D341Med (cell line): ENCODE results near the gene EGFLAM.
"Not testable (repeated sequence)": the region's sequence is repeated elsewhere in the genome, so short reads cannot be mapped to it uniquely, and the experiment has no call there.

Source experiments
- DNase-seq: peaks from one replicate; pipeline ENCODE4 v3.0.0; 2012; ENCODE audit warnings: low spot score

Gene EGFLAM

DNA sequence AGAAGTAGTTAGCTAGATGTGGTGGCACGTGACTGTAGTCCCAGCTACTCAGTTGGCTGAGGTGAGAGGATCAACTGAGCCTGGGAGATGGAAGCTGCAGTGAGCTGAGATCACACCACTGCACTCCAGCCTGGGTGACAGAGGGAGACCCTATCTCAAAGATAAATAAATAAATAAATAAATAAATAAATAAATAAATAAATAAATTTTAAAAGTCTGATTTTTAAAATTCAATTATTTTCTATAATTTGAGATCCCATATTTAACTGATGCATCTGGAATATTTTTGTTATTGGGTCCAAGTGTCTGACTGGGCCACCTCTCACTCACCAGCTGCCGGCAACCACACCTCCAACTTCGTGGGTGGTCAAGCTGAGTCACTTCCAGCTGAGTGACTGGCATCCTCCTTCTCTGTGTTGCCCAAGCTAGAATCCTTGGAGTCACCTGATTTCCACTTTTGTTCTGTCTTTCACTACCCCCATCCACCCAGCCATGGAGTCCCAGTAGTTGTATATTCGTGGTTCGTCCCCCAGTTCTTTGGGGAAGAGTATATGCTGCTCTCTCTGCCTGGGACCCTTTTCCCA is 70.9 kb downstream of the EGFLAM start:
- DNase-seq = no peak

DNA sequence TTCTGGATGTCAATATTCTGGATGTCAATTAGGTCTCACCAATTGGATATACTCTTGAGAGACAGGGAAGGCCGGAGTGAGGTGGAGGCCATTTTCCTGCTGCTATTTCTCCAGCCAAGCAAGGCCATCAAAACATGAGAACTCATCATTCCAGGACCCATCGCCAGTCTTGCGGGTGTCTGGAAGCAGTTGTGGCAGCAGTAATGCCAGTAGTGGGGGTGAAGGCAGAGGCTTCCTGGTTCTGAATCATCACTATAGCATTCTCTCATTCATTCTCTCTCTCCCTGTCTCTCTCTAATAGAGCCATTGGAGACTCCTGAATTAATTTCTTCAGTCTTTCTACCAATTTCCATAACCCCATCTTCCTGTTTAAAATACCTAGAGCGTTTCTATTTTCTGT is 71.8 kb downstream of the EGFLAM start:
- DNase-seq = no peak

DNA sequence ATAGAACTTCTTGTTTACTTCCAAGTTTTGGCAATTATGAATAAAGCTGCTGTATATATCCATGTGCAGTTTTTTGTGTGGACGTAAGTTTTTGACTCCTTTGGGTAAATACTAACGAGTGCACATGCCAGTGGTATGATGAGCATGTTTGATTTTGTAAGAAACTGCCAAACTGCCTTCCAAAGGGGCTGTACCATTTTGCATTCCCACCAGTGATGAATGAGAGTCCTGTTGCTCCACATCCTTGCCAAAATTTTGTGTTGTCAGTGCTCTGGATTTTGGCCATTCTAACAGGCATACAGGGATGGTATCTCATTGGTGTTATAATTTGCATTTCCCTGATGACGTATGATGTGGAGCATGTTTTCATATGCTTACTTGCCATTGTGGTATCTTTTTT is 73.5 kb downstream of the EGFLAM start:
- no peak for DNase-seq

DNA sequence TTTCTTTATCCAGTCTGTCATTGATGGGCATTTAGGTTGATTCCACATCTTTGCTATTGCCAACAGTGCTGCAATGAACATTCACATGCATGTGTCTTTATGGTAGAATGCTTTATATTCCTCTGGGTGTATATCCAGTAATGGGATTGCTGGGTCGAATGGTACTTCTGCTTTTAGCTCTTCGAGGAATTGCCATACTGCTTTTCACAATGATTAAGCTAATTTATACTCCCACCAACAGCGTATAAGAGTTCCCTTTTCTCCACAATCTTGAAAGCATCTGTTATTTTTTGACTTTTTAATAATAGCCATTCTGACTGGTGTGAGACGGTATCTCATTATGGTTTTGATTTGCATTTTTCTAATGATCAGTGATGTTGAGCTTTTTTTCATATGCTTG is 74.8 kb downstream of the EGFLAM start:
- DNase-seq = not testable (repeated sequence)

DNA sequence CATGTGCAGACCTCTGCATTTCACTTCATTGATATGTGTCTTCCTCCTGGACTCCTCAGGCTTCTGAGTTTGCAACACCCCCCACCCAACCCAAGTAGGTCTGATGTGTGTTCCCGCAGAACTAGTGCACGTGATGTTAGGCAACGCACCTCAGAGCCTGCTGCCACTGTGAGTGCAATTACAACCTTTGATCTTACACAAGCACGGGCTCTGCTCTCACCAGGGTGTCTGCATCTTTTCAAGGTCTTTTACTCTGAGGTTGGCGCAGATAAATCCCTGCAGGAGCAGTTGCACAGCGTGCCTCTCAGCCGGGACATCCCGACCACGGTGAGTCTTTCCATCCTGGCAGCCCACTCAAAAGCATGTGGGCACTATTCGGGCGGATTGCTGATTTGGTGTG is 80.1 kb downstream of the EGFLAM start:
- DNase-seq = no peak

DNA sequence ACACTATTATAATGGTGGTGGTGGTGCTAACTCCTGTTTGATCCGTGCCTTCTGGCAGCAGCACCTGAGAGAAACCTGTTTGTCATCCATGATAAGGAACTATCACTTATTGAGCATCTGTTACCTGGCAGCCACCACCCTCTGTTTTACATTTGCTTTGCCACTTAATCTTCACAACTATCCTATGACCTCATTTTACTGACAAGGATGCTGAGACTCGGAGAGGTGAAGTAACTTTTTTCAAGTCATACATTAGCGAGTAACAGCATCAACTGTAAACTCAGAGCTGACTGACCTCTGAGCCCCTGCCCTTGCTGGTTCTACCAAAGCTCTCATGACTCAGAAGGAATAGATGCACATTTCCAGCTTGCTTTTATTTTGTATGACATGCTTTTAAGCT is 81.1 kb downstream of the EGFLAM start:
- no peak for DNase-seq

DNA sequence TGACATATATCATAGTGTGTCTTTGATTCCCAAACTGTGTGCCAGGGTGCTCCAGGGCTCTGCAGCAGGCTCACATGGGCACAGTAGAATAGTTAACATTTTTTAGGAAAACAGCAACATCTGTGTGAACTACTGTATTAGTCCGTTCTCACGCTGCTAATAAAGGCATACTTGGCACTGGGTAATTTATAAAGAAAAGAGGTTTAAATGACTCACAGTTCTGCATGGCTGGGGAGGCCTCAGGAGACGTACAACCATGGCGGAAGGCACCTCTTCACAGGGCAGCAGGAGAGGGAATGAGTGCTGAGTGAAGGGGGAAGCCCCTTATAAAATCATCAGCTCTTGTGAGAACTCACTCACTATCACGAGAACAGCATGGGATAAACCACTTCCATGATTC is 82.7 kb downstream of the EGFLAM start:
- no peak for DNase-seq

DNA sequence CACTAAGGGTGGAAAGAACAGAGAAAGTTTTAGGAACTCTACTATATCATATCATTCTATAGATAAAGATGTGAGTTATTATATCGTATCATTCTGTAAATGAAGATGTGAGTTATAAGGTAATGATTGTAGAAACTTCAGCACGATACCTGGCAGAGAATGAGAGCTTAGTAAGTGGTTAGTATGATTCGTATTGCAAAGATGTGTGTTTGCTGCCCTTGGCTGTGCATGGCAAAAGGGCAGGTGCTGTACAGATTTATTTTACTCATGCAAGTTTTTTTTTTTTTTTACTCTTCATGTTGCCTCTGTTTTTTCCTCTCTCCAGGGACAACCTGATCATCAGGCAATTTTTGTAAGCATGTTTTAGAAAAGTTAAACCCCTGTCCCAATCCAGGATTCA is 83.3 kb downstream of the EGFLAM start:
- DNase-seq = no peak

DNA sequence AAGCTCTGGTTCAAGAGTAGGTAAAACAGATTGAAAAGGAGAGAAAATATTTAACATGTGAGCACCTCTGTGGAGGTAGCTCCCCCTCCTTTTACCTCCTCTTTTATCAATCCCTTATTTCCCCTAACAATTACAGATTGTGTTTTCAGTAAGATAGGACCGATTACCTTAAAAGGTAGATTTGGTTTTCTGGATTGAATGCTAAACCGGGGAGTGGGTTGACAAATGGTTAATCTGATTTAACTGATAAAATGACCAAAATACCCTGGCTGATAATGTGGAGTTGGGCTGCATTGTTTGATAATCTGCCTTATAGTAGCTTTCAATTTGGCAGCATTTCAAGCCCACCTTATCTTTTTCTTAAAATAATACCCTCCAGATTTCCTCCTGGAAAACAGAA is 83.9 kb downstream of the EGFLAM start:
- no peak for DNase-seq

DNA sequence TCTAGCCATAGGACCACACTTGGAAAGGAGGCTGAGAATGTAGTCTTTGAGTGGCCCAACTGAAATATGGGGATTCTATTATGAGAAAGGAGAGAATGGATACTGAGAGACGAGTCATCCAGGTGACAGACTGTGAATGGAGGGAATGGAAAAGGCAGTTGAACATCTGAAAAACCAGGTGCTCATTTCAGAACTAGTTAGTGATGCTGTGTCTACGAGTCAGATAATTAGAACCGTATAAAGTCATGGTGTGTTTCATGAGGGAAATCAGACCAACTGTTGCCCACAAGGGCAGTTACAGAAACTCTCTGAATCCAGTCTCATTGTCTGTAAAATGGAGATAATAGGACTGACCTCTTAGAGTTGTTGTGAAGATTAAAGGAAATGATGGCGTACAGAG is 86.5 kb downstream of the EGFLAM start:
- no peak for DNase-seq

DNA sequence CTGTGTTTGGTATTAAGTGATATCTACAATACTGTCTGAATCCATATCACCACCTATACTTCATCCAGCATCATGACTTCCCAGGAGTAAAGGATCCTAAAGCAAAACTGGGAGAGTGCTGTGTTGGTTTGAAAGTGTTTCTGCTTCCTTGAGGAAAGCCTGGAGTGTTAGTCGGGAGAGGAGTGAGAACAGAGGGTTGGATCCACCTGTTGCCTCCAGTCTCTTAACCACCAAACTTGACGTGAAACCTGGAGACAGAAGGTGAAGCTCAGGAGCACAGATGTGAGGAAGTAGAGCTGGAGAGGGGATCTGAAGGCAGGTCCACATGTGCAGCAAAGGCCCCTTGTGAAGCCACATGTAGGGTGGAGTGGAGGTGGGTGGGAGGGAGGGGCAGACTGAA is 88.2 kb downstream of the EGFLAM start:
- DNase-seq = no peak

DNA sequence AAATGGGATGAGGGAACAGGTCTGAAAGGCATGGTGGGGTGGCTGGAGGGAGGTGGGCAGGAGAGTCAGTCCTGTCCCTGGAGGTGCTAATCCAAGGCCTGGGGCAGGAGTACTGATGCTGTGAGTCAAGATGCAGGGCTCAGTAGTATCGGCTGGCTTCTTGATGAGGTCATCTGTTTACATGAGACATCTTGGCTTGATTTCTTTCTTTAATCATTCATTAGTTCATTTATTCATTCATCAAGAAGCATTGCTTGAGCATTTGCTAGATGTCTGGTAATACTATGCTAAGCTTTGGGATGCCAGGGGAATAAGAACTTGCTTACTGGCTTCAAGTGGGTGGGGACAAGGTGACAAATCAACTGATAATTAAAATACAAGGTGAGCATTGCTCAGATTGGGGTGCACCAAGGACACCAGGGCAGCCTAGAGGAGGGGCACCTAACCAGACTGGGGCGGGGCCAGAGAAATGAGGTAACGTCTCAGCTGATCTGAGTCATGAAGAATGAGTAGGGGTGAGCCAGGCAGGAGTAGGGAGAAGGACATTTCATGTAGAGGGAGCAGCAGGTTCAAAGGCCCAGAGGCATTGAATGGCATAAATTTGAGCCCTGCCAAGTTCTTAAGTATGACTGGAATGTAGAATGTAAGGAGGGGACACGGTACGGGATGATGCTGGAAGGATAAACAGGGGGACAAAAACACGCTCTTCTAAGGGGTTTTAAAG is 88.8 kb downstream of the EGFLAM start:
- no peak for DNase-seq

DNA sequence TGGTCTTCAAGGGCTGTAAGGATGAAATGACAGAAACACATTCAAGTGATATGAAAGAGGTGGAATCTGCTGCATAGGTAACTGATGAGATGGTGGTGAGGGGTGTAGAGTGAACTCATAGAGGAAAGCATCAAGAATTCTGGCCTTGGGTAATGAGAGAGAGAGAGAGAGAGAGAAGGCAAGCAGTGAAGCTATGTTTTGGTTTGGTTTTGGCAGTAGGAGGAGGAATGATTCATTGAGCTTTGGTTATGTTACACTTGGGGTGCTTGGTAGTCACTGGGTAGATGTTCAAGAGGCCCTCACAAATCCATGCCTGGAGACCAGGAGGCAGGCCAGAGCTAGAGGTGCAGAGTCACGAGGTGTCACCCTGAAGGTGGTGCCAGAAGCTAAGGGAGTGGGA is 89.5 kb downstream of the EGFLAM start:
- DNase-seq = no peak

DNA sequence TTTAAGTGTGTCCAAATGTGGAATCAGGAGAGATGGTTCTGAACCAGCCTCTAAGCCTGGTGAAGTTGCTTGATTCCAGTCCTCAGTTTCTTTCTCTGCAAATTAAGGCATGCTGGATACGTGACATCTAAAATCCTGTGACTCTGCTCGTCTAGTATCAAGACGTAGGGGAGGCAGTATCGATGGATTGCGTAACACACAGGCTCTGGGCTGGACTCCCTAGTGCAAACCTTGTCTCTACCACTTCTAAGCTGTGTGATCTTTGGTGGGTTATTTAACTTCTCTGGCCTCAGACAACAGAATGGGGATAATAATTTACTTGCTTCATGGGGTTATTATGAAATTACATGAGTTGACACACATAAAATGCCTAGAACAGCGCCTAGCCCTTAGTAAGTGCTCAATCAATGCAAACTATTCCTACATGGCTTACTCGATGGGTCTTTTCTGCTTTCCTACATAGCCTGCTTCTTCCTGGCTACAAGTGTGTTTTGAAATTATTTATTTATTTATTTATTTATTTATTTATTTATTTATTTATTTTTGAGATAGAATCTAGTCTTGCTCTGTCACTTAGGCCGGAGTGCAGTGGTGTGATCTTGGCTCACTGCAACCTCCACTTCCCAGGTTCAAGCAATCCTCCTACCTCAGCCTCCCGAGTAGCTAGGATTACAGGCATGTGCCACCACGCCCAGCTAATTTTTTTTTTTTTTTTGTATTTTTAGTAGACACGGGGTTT is 102.1 kb downstream of the EGFLAM start:
- no peak for DNase-seq

DNA sequence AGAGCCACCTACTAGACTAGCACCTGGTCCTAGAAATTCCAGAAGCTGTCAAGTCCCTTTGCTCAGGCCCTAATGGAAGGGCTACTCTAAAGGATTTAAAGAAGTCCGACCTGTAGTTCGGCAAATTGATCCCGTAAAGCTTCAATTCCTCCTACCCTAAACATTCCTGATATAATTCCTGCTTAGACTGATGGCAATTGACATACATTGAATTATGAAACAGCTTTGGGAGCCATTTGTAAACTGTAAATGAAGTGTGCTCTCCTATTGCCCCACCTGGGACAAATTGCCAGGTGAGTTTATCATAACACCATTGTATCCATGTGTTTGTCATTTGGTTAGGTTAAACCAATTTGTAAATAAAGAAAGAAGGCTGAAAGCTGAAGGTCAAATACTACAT is 104.4 kb downstream of the EGFLAM start:
- no peak for DNase-seq

DNA sequence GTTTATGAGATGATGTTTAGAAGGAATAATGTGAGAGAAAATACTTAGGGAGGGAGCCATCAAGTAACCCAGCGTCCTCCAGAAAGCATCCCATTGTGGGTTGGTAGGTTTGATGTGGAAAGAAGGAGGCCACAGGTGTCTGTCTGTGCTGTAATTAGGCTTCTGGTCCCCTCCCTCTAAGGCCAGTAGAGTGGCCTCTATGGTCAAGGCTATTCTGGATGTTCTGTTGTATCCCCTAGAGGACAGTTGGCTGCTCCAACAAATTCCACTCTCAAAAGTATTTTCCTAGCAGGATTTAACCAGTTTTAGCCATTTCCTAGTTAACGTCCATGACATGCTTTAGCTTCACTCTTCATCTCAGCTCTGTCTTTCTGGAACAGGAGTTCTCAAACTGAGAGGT is 106.5 kb downstream of the EGFLAM start:
- DNase-seq = no peak

DNA sequence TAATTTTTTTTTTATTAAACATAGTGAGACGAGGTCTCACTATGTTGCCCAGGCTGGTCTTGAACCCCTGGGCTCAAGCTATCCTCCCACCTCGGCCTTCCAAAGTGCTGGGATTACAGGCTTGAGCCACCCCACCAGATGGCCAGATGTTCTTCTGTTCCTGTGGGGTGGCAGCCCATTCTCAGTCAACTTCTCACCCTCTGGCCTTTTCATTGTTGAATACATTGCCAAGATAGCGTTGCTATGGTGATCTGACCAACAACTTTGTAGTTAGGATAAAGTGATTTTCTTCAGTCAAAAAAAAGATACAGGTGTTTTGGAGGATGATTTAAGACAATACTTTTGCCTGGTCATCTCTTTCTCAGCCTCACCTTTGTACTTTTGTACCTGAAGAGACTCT is 109.1 kb downstream of the EGFLAM start:
- DNase-seq = no peak

DNA sequence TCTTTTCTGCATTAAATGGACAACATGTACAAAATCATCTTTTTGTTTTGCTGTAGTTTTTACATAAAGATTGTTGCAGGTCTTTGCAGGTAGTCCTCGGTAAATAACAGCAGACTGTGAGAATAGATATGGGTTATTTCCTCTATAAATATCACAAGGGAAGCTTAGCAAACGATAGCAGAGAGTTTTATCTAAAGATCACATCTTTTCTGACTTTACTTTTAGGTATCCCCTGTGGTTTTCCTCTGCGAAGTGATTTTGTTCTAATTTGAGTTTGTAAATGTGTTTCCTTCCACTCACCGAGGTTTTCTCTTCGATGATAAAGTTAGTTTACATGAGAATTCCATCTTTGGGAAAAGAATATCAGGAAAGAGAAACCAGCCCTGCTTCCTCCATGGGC is 109.6 kb downstream of the EGFLAM start:
- no peak for DNase-seq

DNA sequence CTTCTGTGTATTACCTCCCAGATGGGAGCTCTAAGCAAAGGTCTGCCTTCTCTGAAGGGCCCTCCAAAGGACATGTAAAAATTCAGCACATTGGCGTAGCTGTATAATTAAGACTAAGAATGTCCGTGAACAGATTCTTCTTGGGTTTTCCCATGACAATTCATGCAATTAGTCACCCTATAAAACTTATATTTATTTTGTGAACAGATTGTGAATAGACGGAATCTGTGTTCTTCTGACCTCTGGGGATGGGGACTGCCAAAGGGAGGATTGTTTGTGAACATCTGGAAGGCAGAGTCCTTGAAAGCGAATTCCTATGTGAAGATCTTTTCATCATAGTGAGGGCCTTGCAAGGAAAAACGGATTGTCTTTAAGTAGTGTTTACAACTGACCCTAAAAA is 111.3 kb downstream of the EGFLAM start:
- DNase-seq = no peak

DNA sequence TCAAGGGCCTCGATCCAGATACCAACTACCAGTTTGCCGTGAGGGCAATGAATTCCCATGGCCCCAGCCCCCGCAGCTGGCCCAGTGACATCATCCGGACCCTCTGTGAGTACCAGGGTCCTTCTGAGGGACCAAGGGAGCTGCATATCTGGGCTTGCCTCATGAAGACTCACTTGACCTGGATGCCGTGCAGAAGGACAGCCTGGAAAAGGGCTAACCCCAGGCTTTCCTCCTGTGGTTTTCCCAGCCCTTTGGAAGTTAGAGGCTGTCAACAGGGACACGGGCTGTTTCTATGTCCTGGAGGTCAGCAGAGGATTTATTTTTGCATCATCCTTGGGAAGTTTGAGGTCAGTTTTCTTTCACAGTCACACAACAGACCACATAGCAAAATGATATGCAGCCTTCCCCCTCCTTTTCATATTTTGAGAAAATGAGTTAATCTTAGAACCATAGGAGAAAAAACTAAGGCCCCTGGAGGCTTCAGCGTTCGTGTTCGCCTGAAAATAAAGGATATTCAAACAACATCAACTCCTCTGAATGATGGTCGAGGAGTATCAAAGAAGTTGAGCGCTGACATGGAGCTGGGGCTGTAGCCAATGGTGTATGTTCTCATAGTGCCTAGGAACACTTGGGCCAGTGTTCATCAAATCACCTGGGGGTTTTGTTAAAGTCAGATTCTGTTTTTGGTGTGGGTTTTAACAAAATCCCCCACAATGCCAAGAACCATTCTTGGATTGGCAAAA is 112.2 kb downstream of the EGFLAM start:
- DNase-seq = no peak

DNA sequence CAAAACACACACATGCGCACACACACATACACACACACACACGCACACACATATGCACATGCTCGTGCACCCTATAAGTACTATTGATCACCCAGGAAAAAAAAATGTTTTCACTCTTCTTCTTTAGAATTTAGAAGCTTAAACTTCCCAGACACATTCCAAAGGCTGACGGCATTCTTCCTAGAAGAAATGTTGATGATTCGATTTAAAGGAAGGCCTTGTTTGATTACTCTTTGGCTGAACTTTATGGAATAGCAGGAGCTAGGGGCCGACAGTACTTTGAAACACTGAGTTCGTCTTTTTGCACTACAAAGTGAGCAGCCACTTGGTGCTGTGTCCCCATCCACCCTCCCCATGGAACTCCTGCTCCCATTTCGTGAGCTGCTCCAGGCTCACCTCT is 113.2 kb downstream of the EGFLAM start:
- no peak for DNase-seq

DNA sequence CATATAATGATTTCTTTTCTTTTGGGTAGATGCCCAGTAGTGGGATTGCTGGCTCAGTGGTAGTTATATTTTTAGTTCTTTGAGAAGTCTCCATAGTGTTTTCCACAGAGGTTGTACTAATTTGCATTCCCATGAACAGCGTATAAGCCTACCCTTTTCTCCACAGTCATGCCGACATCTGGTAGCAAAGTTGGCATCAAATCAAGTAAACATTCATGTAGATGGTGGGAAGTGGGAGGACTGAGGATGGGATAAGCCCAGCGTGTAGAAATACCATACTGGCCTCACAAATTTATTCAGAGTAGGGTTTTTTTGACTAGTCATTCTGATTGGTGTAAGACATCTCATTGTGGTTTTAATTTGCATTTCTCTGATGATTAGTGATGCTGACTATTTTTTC is 115.4 kb downstream of the EGFLAM start:
- no peak for DNase-seq

DNA sequence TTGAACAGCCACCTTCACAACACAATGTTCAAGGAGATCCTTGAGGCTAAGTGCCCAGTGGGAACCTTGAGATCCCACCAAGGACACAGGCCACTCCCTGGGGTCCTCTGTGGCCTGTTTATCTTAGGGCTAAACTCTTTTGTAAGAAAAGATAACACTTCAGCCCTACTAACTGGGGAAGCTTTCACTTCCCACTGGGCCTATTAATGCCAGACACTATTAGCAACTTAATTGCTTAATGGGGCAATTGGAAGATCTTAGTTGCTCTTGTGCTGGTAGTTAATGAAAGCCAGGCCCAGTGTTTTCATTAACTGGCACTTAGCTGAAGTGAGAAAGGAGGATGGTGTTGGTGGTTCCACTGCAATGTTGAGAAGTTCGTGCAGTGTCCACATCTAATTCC is 117.1 kb downstream of the EGFLAM start:
- DNase-seq = no peak
